D721Med (cell line): Measurements from ENCODE around the gene EVI5L.

Source experiments
- DNase-seq: peaks from one replicate; pipeline ENCODE4 v3.0.0; 2011; ENCODE audit warnings: low spot score; ENCODE audit not compliant: insufficient read length
- FAIRE-seq: peaks from 2 replicates; lab custom pipeline; 2011; peaks lifted over from hg19 to GRCh38; lab: Jason Lieb, UNC
- CTCF ChIP-seq: IDR thresholded peaks from 2 replicates; pipeline ENCODE4 v1.5.1; 2012; ENCODE audit warnings: mild to moderate bottlenecking, control low read depth; ENCODE audit not compliant: insufficient read depth; ENCODE audit errors: missing control alignments

The EVI5L gene

GRCh38 chr19:7877249-7877836, 47.3 kb downstream of the EVI5L start:
- FAIRE-seq (no peak), DNase-seq (no peak)
- TF ChIP-seq CTCF, result no peak

- FAIRE-seq, result no peak
- no peak for TF ChIP-seq CTCF
- no peak for DNase-seq
Measured at GRCh38 chr19:7879111-7879807, 49.2 kb downstream of the EVI5L start.

GRCh38 chr19:7879836-7880235, 49.8 kb downstream of the EVI5L start:
- FAIRE-seq (no peak), DNase-seq (no peak)
- no peak for TF ChIP-seq CTCF

GRCh38 chr19:7881910-7882309, 51.9 kb downstream of the EVI5L start:
- FAIRE-seq (no peak), DNase-seq (no peak)
- TF ChIP-seq CTCF, result no peak

GRCh38 chr19:7883105-7883504, 53.1 kb downstream of the EVI5L start:
- DNase-seq, result no peak
- TF ChIP-seq CTCF, result no peak

GRCh38 chr19:7883796-7884570, 54.0 kb downstream of the EVI5L start:
- FAIRE-seq (no peak), DNase-seq (no peak)
- no peak for TF ChIP-seq CTCF

More at GRCh38 chr19:7883105-7883504, 53.1 kb downstream of the EVI5L start:
- FAIRE-seq, result no peak
